Transverse colon (tissue), 3 donors: ENCODE results near the gene WIPF3.

ENCODE experiments used
- CTCF ChIP-seq, 5 experiments: fragments of 200-600 bp in 3 of 5; fragments of 450-650 bp in 2 of 5; sonication (generic) in 3 of 5; IDR thresholded peaks; 1 replicate in 2 of 5; 2 replicates in 3 of 5; pipeline ENCODE4 v1.5.1; 2016 to 2017; ENCODE audit warnings: antibody characterized with exemption in 5 of 5, inconsistent platforms in 3 of 5, mild to moderate bottlenecking in 2 of 5, moderate library complexity in 1 of 5
- EP300 ChIP-seq: sonication (generic); formaldehyde crosslinking; IDR thresholded peaks from one replicate; pipeline ENCODE4 v1.6.1; 2017; ENCODE audit warnings: antibody characterized with exemption, low read depth
- POLR2A ChIP-seq: fragments of 450-650 bp; IDR thresholded peaks from one replicate; pipeline ENCODE4 v1.6.1; 2016; ENCODE audit warnings: antibody characterized with exemption, mild to moderate bottlenecking, moderate library complexity

DNA sequence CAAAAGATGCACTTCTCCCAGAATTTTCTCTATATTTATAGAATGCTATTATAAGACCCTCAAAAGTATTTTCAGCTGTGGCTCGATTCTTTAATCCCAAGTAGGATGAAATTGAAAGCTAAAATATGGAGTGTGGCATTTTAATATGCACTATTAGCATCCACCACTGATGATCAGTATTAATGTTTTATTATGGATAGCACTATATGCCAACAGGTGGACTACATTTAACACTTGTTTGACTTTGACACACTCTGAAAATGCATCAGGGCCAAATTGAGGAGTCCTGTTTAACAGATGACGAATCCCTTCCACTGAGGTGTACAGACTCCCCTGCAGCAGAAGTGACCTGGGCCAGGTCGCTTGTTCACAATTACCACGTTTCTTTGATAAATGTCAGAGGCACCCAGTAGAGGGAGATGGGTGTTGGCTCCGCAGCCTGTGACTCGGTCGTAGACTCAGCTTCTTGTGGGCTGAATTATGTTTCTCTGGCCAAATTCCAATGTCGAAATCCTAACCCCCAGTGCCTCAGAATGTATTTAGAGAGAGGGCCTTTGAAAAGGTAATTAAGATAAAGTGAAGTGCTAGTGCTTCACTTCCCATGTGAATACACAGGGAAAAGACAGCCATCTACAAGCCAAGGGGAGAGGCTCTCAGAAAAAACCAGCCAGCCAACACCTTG is 48.1 kb downstream of the WIPF3 start:
- TF ChIP-seq CTCF (IDR thresholded peaks at IDR 0.05) (no peak), POLR2A (no peak), EP300 (no peak)
